Uterus (tissue), 4 donors: ENCODE results near the gene CCDC77. TPM values are rescaled to one million over a fixed set of nuclear protein-coding genes. Genes with fewer than 3 reads are reported as not detected.
A peak's percentile ranks its signal among the peaks of the same experiment; 100 is the strongest.

Source experiments
- DNase-seq, 2 donors: peaks; one replicate each; pipeline ENCODE4 v3.0.0-alpha.2; 2019 to 2020
- H3K27ac ChIP-seq, 2 donors: fragments of 200-600 bp; sonication (generic); 1 replicate in 1 of 2; 2 replicates in 1 of 2; pipeline ENCODE4 v1.5.1; 2016 to 2018
- H3K27me3 ChIP-seq, 2 donors: fragments of 200-600 bp; sonication (generic); one replicate each; pipeline ENCODE4 v1.5.1; 2018 to 2019; ENCODE audit warnings: control low read depth in 1 of 2
- H3K36me3 ChIP-seq, 2 donors: fragments of 200-600 bp; sonication (generic); one replicate each; pipeline ENCODE4 v1.5.1; 2019; ENCODE audit warnings: control low read depth in 1 of 2
- H3K4me1 ChIP-seq, 2 donors: fragments of 200-600 bp; sonication (generic); one replicate each; pipeline ENCODE4 v1.5.1; 2018 to 2019; ENCODE audit warnings: control low read depth in 1 of 2
- H3K4me3 ChIP-seq, 2 donors: fragments of 200-600 bp; sonication (generic); 1 replicate in 1 of 2; 2 replicates in 1 of 2; pipeline ENCODE4 v1.5.1; 2018 to 2019; ENCODE audit warnings: mild to moderate bottlenecking in 1 of 2
- H3K9me3 ChIP-seq, 2 donors: fragments of 200-600 bp; sonication (generic); one replicate each; pipeline ENCODE4 v1.5.1; 2019; ENCODE audit warnings: control low read depth in 1 of 2
- POLR2A ChIP-seq, 2 donors: fragments of 450-650 bp; IDR thresholded peaks; one replicate each; pipeline ENCODE4 v1.6.1; 2016; ENCODE audit warnings: antibody characterized with exemption in 2 of 2, mild to moderate bottlenecking in 1 of 2, moderate library complexity in 1 of 2
- intact Hi-C: fragments of 100-400 bp; cut with DNase I; formaldehyde crosslinking; loops from one replicate; pipeline ENCODE4 v1.15.1; 2023; ENCODE audit warnings: low total_unique reads
- total RNA-seq, 4 donors: library from RNA; depleted of rRNA in 3 of 4; stranded (reverse); fragments of >200 nt in 3 of 4; gene quantifications; one replicate each; pipeline versions ENCODE4 v1.1.0 to v1.2.4, GENCODE V29; 2014 to 2023
- TF ChIP-seq, protein P1 (sequence below), 4 experiments: fragments of 200-600 bp in 2 of 4; fragments of 450-650 bp in 2 of 4; sonication (generic) in 2 of 4; IDR thresholded peaks; one replicate each; pipeline ENCODE4 v1.5.1; 2016 to 2019; ENCODE audit warnings: antibody characterized with exemption in 4 of 4, mild to moderate bottlenecking in 2 of 4, moderate library complexity in 1 of 4
- donor health status: DM: yes; HTN: yes; CAD: no.

The CCDC77 gene
- total RNA-seq, 4 donors from 2014 or later, result 2.9 to 17.5 (median 5.8) TPM

DNA sequence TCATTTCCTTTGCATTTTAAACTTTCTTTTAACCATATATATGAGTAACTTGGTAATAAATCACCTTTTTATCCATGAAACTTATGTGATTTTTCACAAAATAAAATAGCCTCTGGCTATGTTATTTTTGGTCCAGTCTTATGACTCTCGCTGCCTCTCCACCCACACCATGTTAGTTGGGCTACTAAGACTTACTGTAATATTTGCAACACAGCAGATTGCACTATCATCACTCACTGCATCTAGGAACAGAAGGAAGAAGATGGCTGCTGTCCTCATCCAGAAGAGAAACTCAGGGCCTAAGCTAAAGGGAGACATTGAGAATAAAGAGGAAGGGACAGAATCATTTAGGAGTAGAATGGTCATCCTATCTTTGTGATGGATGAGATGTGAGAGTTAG, 45.7 kb downstream of the CCDC77 start:
- H3K27me3 ChIP-seq, result no peaks in the 10 kb centered on the region
- DNase-seq, result no peak
- intact Hi-C loops, result no loop called here

DNA sequence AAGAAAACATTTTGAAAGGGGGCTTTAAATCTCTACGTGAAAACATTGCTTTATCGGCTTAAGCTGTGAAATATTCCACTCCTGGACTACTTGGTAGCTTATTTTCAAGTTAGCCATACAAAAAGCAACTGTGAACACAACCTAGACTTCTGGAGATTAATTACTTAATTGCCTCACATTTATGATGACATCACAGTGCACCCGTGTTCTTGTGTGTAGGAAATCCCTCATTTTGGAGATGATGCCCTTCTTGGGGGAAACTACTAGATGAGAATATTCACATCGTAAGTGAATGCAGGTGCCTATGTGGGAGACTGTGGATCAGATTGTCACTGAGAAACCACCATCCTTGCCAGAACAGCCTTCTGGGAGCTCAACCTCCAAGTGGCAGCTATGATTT, 47.8 kb downstream of the CCDC77 start:
- no peak for TF ChIP-seq POLR2A (IDR thresholded peaks at IDR 0.05)
- TF ChIP-seq, protein P1, sequence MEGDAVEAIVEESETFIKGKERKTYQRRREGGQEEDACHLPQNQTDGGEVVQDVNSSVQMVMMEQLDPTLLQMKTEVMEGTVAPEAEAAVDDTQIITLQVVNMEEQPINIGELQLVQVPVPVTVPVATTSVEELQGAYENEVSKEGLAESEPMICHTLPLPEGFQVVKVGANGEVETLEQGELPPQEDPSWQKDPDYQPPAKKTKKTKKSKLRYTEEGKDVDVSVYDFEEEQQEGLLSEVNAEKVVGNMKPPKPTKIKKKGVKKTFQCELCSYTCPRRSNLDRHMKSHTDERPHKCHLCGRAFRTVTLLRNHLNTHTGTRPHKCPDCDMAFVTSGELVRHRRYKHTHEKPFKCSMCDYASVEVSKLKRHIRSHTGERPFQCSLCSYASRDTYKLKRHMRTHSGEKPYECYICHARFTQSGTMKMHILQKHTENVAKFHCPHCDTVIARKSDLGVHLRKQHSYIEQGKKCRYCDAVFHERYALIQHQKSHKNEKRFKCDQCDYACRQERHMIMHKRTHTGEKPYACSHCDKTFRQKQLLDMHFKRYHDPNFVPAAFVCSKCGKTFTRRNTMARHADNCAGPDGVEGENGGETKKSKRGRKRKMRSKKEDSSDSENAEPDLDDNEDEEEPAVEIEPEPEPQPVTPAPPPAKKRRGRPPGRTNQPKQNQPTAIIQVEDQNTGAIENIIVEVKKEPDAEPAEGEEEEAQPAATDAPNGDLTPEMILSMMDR (IDR thresholded peaks at IDR 0.05), result no peak
- no peaks in the 10 kb centered on the region for H3K9me3 ChIP-seq
- H3K27me3 ChIP-seq, result no peaks in the 10 kb centered on the region
- no peak overlapping the region for H3K4me3 ChIP-seq
- intact Hi-C loops, result no loop called here
- no peak for DNase-seq
- no peaks in the 10 kb centered on the region for H3K36me3 ChIP-seq
- no peaks in the 10 kb centered on the region for H3K4me1 ChIP-seq
- H3K27ac ChIP-seq, result peak overlapping the region in 1 of 2 donors; percentile 45

More for the DNA sequence above, 45.7 kb downstream of the CCDC77 start:
- Histone ChIP-seq H3K9me3 (no peaks in the 10 kb centered on the region), H3K4me1 (no peaks in the 10 kb centered on the region), H3K27ac (no peak overlapping the region), H3K4me3 (no peak overlapping the region), H3K36me3 (no peaks in the 10 kb centered on the region)
- TF ChIP-seq POLR2A (IDR thresholded peaks at IDR 0.05), result no peak
- TF ChIP-seq, protein P1 (IDR thresholded peaks at IDR 0.05), result no peak

DNA sequence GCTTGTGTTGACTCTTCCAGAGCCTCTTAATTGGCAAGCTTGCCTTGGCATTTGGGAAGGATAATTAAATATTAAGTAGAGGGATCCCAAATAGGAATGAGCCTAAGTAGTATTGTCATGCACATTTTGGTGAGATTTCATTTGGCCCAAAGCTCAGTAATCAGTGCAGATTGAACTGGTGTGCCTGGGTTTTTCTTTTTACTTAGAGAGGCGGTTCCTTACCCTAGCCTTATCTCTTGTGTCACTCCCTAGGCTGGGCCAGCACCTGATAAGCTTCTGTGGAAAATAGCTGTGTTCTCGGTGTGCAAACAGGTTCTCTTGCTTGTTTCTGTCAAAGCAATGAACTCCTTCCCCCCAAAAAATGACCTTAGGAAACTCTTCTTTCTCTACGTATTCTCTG, 49.0 kb downstream of the CCDC77 start:
- no peak overlapping the region for H3K27ac ChIP-seq
- no peaks in the 10 kb centered on the region for H3K9me3 ChIP-seq
- intact Hi-C loops, result no loop called here
- TF ChIP-seq POLR2A (IDR thresholded peaks at IDR 0.05), result no peak
- TF ChIP-seq, protein P1 (IDR thresholded peaks at IDR 0.05), result no peak
- DNase-seq, result no peak
- H3K27me3 ChIP-seq, result no peaks in the 10 kb centered on the region
- no peak overlapping the region for H3K4me3 ChIP-seq
- no peaks in the 10 kb centered on the region for H3K4me1 ChIP-seq
- H3K36me3 ChIP-seq, result no peaks in the 10 kb centered on the region

DNA sequence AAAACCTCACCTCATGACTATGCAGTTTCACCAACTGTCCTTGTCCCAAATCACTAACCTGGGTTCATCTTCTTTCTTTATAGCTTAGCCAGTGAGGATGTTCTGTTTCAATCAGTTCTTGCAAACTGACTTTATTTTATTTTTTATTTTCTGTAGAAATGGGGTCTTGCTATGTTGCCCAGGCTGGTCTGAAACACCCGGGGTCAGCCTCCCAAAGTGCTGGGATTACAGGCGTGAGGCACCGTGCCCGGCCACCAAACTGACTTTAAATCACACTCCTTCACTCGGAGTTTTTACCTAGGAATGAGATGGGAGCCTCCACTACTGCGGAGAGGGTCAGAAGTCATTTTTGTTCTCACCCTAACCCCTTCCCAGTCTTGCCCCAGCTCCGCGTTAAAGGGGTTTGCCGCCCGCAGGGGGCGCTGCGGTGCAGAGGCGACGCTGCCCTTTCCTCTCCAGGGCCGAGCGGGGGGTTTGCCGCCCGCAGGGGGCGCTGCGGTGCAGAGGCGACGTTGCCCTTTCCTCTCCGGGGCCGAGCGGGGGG, 51.3 kb downstream of the CCDC77 start:
- Histone ChIP-seq H3K27ac (no peak overlapping the region), H3K4me3 (no peak overlapping the region), H3K9me3 (no peaks in the 10 kb centered on the region), H3K4me1 (no peaks in the 10 kb centered on the region), H3K27me3 (no peaks in the 10 kb centered on the region), H3K36me3 (no peaks in the 10 kb centered on the region)
- TF ChIP-seq POLR2A (IDR thresholded peaks at IDR 0.05), result no peak
- TF ChIP-seq, protein P1 (IDR thresholded peaks at IDR 0.05), result no peak
- intact Hi-C loops, result no loop called here
- DNase-seq, result no peak

DNA sequence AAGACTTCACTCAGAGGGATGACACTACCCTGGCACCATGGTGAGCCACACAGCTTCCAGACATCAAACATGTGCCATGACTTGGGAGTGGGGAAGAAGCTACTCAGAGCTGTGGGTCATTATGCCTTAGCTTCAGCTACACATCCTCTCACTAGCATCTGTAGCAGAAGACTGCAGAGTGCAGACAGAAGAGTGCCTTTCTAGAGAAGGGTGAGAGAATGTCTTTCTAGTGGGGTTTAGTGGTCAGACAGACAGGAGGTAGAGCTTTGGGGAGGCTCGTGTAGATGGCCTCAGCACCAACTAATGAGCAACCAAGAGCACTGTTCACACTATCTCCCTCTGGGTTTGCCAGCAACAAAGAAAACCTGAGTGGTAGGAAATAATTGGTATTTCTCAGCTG, 53.4 kb downstream of the CCDC77 start:
- TF ChIP-seq, protein P1 (IDR thresholded peaks at IDR 0.05), result no peak
- TF ChIP-seq POLR2A (IDR thresholded peaks at IDR 0.05), result no peak
- H3K27me3 ChIP-seq, result no peaks in the 10 kb centered on the region
- no peaks in the 10 kb centered on the region for H3K4me1 ChIP-seq
- no peaks in the 10 kb centered on the region for H3K36me3 ChIP-seq
- intact Hi-C loops, result no loop called here
- no peak overlapping the region for H3K4me3 ChIP-seq
- H3K9me3 ChIP-seq, result no peaks in the 10 kb centered on the region
- DNase-seq, result no peak
- peak overlapping the region in 1 of 2 donors; percentile 65 for H3K27ac ChIP-seq
